Neural cell (in vitro differentiated cells): ENCODE measurements around the gene KIF21B.

Source experiments
- MXI1 ChIP-seq: fragments of 450-650 bp; conservative IDR thresholded peaks from 2 replicates; pipeline ENCODE4 v1.6.1; 2014; ENCODE audit warnings: antibody characterized with exemption, mild to moderate bottlenecking; ENCODE audit not compliant: poor library complexity, severe bottlenecking
- POLR2AphosphoS5 ChIP-seq: IDR thresholded peaks from 2 replicates; pipeline ENCODE4 v1.6.1; 2012
- REST ChIP-seq: IDR thresholded peaks from 2 replicates; pipeline ENCODE4 v1.6.1; 2012; ENCODE audit warnings: borderline replicate concordance
- TAF1 ChIP-seq: IDR thresholded peaks from 2 replicates; pipeline ENCODE4 v1.6.1; 2012; ENCODE audit warnings: low read depth
- TF ChIP-seq, protein P1 (sequence below): fragments of 450-650 bp; IDR thresholded peaks from 2 replicates; pipeline ENCODE4 v1.5.1; 2014; ENCODE audit warnings: antibody characterized with exemption, mild to moderate bottlenecking, moderate library complexity; ENCODE audit not compliant: poor library complexity, severe bottlenecking

GRCh38 chr1:201006450-201006849 is 17.1 kb downstream of the KIF21B start:
- TF ChIP-seq POLR2AphosphoS5 (no peak), REST (no peak), TAF1 (no peak), MXI1 (no peak)
- TF ChIP-seq, protein P1, sequence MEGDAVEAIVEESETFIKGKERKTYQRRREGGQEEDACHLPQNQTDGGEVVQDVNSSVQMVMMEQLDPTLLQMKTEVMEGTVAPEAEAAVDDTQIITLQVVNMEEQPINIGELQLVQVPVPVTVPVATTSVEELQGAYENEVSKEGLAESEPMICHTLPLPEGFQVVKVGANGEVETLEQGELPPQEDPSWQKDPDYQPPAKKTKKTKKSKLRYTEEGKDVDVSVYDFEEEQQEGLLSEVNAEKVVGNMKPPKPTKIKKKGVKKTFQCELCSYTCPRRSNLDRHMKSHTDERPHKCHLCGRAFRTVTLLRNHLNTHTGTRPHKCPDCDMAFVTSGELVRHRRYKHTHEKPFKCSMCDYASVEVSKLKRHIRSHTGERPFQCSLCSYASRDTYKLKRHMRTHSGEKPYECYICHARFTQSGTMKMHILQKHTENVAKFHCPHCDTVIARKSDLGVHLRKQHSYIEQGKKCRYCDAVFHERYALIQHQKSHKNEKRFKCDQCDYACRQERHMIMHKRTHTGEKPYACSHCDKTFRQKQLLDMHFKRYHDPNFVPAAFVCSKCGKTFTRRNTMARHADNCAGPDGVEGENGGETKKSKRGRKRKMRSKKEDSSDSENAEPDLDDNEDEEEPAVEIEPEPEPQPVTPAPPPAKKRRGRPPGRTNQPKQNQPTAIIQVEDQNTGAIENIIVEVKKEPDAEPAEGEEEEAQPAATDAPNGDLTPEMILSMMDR: no peak
